ENCODE measurements around the gene HOXB4. TPM values are rescaled to one million over a fixed set of nuclear protein-coding genes. Genes with fewer than 3 reads are reported as not detected.

HOXB4 gene
- total and polyA plus RNA-seq, 2 of the 4 experiments (the other 2 are of a cell fraction) = 2.0 to 8.5 TPM

DNA sequence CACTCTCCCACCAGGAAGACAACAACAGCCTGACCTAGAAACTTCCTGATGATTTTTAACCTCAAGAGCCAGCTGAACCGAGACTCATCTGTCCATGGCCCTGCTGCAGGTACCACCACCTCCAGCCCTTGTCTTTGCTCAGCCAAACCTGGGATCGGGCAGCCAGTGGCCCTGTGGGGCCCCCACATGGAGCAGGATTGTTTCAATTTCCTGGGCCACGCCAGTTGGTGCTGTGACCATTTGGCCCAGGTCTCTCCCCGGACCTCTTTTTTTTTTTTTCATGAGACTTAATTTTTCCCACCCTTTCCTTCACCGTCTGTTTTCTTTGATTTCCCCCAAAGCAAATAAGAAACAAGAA, 25.0 kb downstream of the HOXB4 start:
- Histone ChIP-seq H2BK120ac (ENCODE audit: low read depth, low read length) (peak overlapping the region; percentile 88), H3K4me2 (ENCODE audit: low read depth, low read length) (peak overlapping the region; percentile 67), H3K27me3 (ENCODE audit: control insufficient read depth, insufficient read depth, low read length) (no peaks in the 10 kb centered on the region), H3K9me3 (ENCODE audit: control insufficient read depth, insufficient read depth, low read length) (no peaks in the 10 kb centered on the region), H3K18ac (ENCODE audit: low read depth, low read length) (peak overlapping the region; percentile 39), H3K4me3 (ENCODE audit: insufficient read depth, low read depth, low read length) (peak overlapping the region; percentile 14), H2BK15ac (ENCODE audit: low read depth, low read length) (peak overlapping the region; percentile 90; the same call in 2 of the 3 replicates), H4K91ac (ENCODE audit: insufficient read depth, low read depth, low read length) (peak overlapping the region; percentile 90), H2AK9ac (replicated peaks; ENCODE audit: low read depth, low read length, poor library complexity) (peak overlapping the region; percentile 85), H2BK20ac (ENCODE audit: low read depth, low read length) (peak overlapping the region; percentile 71), H2AK5ac (ENCODE audit: low read depth, low read length) (peak overlapping the region; percentile 74), H3K14ac (replicated peaks; ENCODE audit: low read depth, low read length) (peak overlapping the region; percentile 96), H3K56ac (ENCODE audit: extremely low read depth, insufficient read depth, low read length) (peak overlapping the region; percentile 94), H2BK5ac (ENCODE audit: low read depth, low read length, poor library complexity, severe bottlenecking) (peak overlapping the region; percentile 96), H3K23ac (ENCODE audit: low read depth, low read length) (peak overlapping the region; percentile 100), H3K4me1 (ENCODE audit: control insufficient read depth, insufficient read depth, low read length) (peaks cover 47% of the 10 kb centered on the region), H3K36me3 (ENCODE audit: control insufficient read depth, insufficient read depth, low read length) (peaks cover 36% of the 10 kb centered on the region), H4K20me1 (ENCODE audit: insufficient read depth, low read length) (0 out of 2 replicates have a peak, but pooled peaks cover 4% of the 10 kb centered on the region), H3K9ac (ENCODE audit: low read depth, low read length) (peak overlapping the region; percentile 77), H4K8ac (ENCODE audit: low read depth in 2 of 2, low read length in 2 of 2) (peak overlapping the region; percentile 85 to 89), H4K5ac (ENCODE audit: low read depth, low read length) (peak overlapping the region; percentile 63), H2AFZ (replicated peaks; ENCODE audit: low read length, poor library complexity) (no peak overlapping the region), H3K4ac (ENCODE audit: low read depth, low read length) (peak overlapping the region; percentile 94), H3K9me1 (ENCODE audit: insufficient read depth, low read length) (no peaks in the 10 kb centered on the region), H3K79me1 (ENCODE audit: low read depth in 1 of 2, low read length in 2 of 2) (no peaks in the 10 kb centered on the region; a peak in 2 of 4 replicates), H3K27ac (ENCODE audit: insufficient read depth, low read length) (peak overlapping the region; percentile 96)
- ChIA-PET CTCF (no interaction called here), POLR2A (ENCODE audit: unreplicated experiment) (interaction anchor here (1.3 kb wide), 1 partner anchor 35 kb away, joined by 4 read pairs; no protein-coding TSS in a partner anchor)
- in situ Hi-C loops (cut with MboI; ENCODE audit: low sequenced_read_pairs) (no loop called here), intact Hi-C loops (cut with micrococcal nuclease) (no loop called here), dilution Hi-C loops (cut with HindIII; ENCODE audit: low sequenced_read_pairs, unreplicated experiment) (no loop called here)
- DNase-seq (no peak), ATAC-seq (ENCODE audit: low read depth) (no peak)
- BruUV-seq (replicated peaks) = no TSS peak
- WGBS, 2 experiments (ENCODE audit: extremely low coverage in 2 of 2, insufficient read length in 1 of 2) = 6% methylated on average over 3 of the region's 5 CpGs; no CpG with 5 or more reads in 1 of the 2 experiments
- TF ChIP-seq RCOR1 (IDR thresholded peaks at IDR 0.05; ENCODE audit: insufficient replicate concordance, low read length) (no peak), POLR2A (IDR thresholded peaks at IDR 0.05; ENCODE audit: low read depth, low read length) (no peak), NFE2L2 (IDR thresholded peaks at IDR 0.05; ENCODE audit: low read depth, low read length) (no peak), MXI1 (IDR thresholded peaks at IDR 0.05; ENCODE audit: borderline replicate concordance, low read depth, low read length) (no peak), RFX5 (IDR thresholded peaks at IDR 0.05; ENCODE audit: low read depth, low read length) (no peak), MAFK (IDR thresholded peaks at IDR 0.05; ENCODE audit: low read depth, low read length) (no peak), BHLHE40 (IDR thresholded peaks at IDR 0.05; ENCODE audit: low read depth, low read length) (no peak), MAZ (IDR thresholded peaks at IDR 0.05; ENCODE audit: borderline replicate concordance, low read depth, low read length) (no peak)
- TF ChIP-seq, protein P1, sequence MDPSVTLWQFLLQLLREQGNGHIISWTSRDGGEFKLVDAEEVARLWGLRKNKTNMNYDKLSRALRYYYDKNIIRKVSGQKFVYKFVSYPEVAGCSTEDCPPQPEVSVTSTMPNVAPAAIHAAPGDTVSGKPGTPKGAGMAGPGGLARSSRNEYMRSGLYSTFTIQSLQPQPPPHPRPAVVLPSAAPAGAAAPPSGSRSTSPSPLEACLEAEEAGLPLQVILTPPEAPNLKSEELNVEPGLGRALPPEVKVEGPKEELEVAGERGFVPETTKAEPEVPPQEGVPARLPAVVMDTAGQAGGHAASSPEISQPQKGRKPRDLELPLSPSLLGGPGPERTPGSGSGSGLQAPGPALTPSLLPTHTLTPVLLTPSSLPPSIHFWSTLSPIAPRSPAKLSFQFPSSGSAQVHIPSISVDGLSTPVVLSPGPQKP (IDR thresholded peaks at IDR 0.05; ENCODE audit: borderline replicate concordance, low read depth, low read length) = no peak
- TF ChIP-seq, protein P2, sequence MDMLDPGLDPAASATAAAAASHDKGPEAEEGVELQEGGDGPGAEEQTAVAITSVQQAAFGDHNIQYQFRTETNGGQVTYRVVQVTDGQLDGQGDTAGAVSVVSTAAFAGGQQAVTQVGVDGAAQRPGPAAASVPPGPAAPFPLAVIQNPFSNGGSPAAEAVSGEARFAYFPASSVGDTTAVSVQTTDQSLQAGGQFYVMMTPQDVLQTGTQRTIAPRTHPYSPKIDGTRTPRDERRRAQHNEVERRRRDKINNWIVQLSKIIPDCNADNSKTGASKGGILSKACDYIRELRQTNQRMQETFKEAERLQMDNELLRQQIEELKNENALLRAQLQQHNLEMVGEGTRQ (IDR thresholded peaks at IDR 0.05; ENCODE audit: low read depth, low read length) = no peak
